ENCODE results near the gene NCKAP5.

The NCKAP5 gene

GRCh38 chr2:132654968-132655367, 913.3 kb downstream of the NCKAP5 start:
- TF ChIP-seq TAF1 (IDR thresholded peaks at IDR 0.05; ENCODE audit: low read depth) (no peak), TCF12 (IDR thresholded peaks at IDR 0.05; ENCODE audit: low read depth) (no peak), ZBTB7A (IDR thresholded peaks at IDR 0.05; ENCODE audit: low read depth) (no peak), USF1 (IDR thresholded peaks at IDR 0.05) (no peak), EGR1 (IDR thresholded peaks at IDR 0.05) (no peak), YY1 (IDR thresholded peaks at IDR 0.05; ENCODE audit: low read depth) (no peak), CREB1 (IDR thresholded peaks at IDR 0.05; ENCODE audit: low read depth) (no peak), TEAD4 (IDR thresholded peaks at IDR 0.05) (no peak), REST (IDR thresholded peaks at IDR 0.05; ENCODE audit: low read depth) (no peak)

- no peak for TF ChIP-seq CEBPB (IDR thresholded peaks at IDR 0.05)
- no peak for TF ChIP-seq MAX (IDR thresholded peaks at IDR 0.05)
- TF ChIP-seq YY1 (IDR thresholded peaks at IDR 0.05; ENCODE audit: low read depth): no peak
- TF ChIP-seq TAF1 (IDR thresholded peaks at IDR 0.05; ENCODE audit: low read depth): no peak
- TF ChIP-seq TCF12 (IDR thresholded peaks at IDR 0.05; ENCODE audit: low read depth): no peak
- TF ChIP-seq CREB1 (IDR thresholded peaks at IDR 0.05; ENCODE audit: low read depth): no peak
- no peak for TF ChIP-seq NFIC (IDR thresholded peaks at IDR 0.05)
- TF ChIP-seq ZBTB7A (IDR thresholded peaks at IDR 0.05; ENCODE audit: low read depth): no peak
- no peak for TF ChIP-seq EP300 (IDR thresholded peaks at IDR 0.05; ENCODE audit: borderline replicate concordance)
- no peak for TF ChIP-seq TEAD4 (IDR thresholded peaks at IDR 0.05)
- no peak for TF ChIP-seq RAD21 (IDR thresholded peaks at IDR 0.05; ENCODE audit: low read depth)
- TF ChIP-seq EGR1 (IDR thresholded peaks at IDR 0.05): no peak
- TF ChIP-seq USF1 (IDR thresholded peaks at IDR 0.05): no peak
- no peak for TF ChIP-seq REST (IDR thresholded peaks at IDR 0.05; ENCODE audit: low read depth)
- no peak for TF ChIP-seq FOXM1 (IDR thresholded peaks at IDR 0.05; ENCODE audit: borderline replicate concordance, low read depth)
These were observed 913.9 kb downstream of the NCKAP5 start for GRCh38 chr2:132654335-132654734.

- TF ChIP-seq CREB1 (IDR thresholded peaks at IDR 0.05; ENCODE audit: low read depth): no peak
- TF ChIP-seq MAX (IDR thresholded peaks at IDR 0.05): no peak
- no peak for TF ChIP-seq EGR1 (IDR thresholded peaks at IDR 0.05)
- TF ChIP-seq EP300 (IDR thresholded peaks at IDR 0.05; ENCODE audit: borderline replicate concordance): no peak
- TF ChIP-seq USF1 (IDR thresholded peaks at IDR 0.05): no peak
- TF ChIP-seq NFIC (IDR thresholded peaks at IDR 0.05): no peak
- TF ChIP-seq YY1 (IDR thresholded peaks at IDR 0.05; ENCODE audit: low read depth): no peak
These were observed 915.8 kb downstream of the NCKAP5 start for GRCh38 chr2:132652474-132652873.

- TF ChIP-seq YY1 (IDR thresholded peaks at IDR 0.05; ENCODE audit: low read depth) (no peak), RAD21 (IDR thresholded peaks at IDR 0.05; ENCODE audit: low read depth) (peak; percentile 60)
These were observed 916.9 kb downstream of the NCKAP5 start for GRCh38 chr2:132651115-132652045.

- no peak for TF ChIP-seq NFIC (IDR thresholded peaks at IDR 0.05)
- no peak for TF ChIP-seq USF1 (IDR thresholded peaks at IDR 0.05)
- no peak for TF ChIP-seq FOXM1 (IDR thresholded peaks at IDR 0.05; ENCODE audit: borderline replicate concordance, low read depth)
- no peak for TF ChIP-seq YY1 (IDR thresholded peaks at IDR 0.05; ENCODE audit: low read depth)
- no peak for TF ChIP-seq EGR1 (IDR thresholded peaks at IDR 0.05)
- no peak for TF ChIP-seq MAX (IDR thresholded peaks at IDR 0.05)
- no peak for TF ChIP-seq ZBTB7A (IDR thresholded peaks at IDR 0.05; ENCODE audit: low read depth)
These were observed 921.6 kb downstream of the NCKAP5 start for GRCh38 chr2:132646540-132647108.
